HS-5 (cell line): ENCODE results near the gene EFNB2.

ENCODE experiments used
- DNase-seq: peaks from one replicate; pipeline ENCODE4 v3.0.0-alpha.2; 2012; ENCODE audit warnings: low read depth

Gene EFNB2

GRCh38 chr13:106525865-106526264, 9.6 kb downstream of the EFNB2 start:
- DNase-seq: no peak

GRCh38 chr13:106524108-106524507, 11.4 kb downstream of the EFNB2 start:
- no peak for DNase-seq

DNA sequence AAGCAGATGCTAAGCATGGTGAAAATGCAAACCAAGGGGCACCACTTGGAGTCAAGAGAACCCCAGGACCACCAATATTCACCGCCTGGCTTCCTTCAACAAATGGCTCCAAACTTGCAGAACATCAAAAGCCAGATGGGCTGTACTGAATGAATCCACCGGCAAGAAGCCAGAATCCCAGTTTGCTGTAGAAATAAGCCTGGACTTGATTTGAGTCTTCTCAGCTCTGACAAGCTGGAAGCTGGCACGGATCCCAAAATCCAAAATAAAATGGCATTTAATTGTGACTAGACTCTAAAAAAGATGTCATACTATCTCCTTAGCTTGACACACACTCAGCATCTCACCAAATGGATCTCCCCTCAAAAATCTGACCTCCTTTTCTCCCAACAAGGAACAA, 11.9 kb downstream of the EFNB2 start:
- DNase-seq: no peak

GRCh38 chr13:106522898-106523525, 12.4 kb downstream of the EFNB2 start:
- DNase-seq: no peak

GRCh38 chr13:106522112-106522705, 13.3 kb downstream of the EFNB2 start:
- DNase-seq: no peak

GRCh38 chr13:106521095-106521799, 14.2 kb downstream of the EFNB2 start:
- no peak for DNase-seq

- no peak for DNase-seq
Measured at GRCh38 chr13:106520251-106521054, 15.0 kb downstream of the EFNB2 start.

DNA sequence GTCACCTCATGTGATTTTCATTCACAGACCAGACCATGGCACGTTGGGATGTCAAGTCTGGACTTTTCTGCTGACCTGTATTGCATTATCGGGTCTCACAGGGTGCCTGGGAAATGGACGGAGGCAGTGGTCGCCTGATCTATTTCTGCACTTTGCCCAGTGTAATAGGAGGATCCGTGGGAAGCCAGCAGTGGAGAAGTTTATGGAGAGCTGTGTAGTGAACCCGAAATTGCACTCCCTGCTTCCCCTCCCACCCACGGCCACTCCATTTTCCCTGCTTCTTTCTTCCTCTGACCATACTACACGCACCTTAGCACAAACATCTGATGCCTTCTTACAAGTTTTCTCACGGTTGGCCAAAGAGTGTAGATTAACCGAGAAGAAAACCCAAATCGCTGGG, 16.9 kb downstream of the EFNB2 start:
- DNase-seq: no peak

DNA sequence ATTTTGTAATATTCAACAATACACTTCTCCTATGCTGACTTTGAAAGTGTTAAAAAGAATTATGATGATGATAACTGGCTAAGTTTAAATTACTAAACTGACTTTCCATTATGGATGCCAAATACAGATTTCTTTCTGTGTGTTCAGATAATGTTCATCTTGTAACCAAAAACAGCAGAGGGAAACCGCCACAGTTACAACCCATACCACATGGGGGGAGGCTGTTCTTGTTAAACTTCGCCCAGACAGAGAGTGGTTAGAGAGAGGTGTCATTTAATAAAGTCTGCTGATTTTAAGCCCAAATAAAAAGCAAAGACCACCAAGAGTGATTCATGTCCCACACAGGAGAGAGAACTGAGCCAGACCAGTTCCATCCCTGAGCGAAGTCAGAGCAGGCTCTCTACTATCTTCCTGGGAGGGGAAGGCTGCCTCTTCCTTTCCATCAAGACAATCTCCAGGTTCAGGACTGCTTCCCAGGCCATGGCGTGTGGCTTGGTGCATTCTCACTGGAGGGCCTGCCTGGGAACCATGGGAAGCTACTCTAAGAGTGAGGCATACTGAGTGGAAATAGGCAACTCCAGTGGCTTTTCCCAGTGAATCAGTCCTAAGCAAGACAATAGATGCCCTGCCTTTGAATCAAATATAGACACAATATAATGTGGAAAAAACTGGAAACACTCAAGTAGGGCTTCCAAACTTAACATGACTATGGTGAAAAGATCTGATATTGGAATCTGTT, 18.2 kb downstream of the EFNB2 start:
- DNase-seq: no peak

DNA sequence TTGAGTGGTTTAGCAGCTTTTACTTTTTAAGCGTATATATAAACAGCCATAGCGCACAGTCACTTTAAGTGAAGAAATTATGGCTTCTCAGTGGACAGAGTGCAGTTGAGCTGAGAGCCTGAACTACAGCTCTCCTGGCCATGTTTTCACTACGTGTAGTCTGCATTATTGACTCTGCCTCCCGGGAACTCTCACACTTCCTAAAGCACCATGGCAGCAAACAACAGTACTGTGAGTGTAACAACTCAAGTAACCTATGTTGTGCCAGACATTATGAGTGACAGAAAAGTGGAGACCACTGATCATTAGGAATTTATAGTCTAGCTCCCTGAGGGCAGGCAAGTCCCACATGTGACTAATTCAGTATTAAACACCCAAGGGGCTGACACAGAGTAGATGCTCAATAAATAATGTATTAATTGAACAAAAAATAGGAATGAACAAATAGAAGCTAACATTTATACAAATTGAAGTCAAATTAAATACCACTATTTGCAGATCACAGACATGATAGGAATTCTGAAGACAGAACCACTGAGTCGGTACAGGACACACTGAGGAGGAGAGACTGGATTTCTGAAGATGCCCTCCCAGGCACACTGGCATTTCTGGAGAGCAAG, 19.7 kb downstream of the EFNB2 start:
- no peak for DNase-seq

- no peak for DNase-seq
Measured at GRCh38 chr13:106514928-106515634, 20.4 kb downstream of the EFNB2 start.

- DNase-seq: no peak
Measured at GRCh38 chr13:106513025-106513983, 22.2 kb downstream of the EFNB2 start.

DNA sequence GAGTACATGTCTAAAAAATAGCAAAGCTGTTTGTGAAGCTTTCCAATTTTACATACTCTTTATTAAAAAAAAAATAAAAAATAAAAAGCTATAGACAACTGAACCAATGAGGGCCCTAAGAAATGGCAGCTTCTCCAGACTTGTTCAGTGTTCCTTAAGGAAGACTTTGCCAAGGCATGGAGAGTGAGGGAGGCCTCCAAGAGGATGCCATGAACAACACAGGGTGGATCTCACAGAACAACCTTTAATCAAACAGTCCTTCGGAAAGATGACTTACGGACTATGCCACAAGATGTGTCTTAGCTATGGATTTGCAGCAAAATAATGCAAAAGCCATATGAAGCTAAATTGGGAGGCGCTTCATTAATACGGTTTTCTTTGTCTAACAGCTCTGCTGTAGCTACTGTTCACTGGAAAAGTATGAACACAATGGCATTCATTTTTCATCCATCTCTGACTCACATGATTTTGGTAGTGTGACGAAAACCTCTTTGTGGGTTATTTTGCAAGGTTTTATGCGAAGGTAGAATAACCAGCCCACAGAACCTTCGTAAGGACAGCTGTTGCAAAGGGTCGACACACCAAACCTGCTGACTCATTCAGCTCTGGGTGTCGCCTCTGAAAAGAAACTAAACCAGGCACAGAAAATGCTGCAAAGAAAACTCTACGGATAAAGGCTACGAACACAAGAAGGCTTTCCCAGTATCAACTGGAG, 27.7 kb downstream of the EFNB2 start:
- DNase-seq: peak; percentile 63

- DNase-seq: no peak
Measured at GRCh38 chr13:106506286-106506685, 29.2 kb downstream of the EFNB2 start.

DNA sequence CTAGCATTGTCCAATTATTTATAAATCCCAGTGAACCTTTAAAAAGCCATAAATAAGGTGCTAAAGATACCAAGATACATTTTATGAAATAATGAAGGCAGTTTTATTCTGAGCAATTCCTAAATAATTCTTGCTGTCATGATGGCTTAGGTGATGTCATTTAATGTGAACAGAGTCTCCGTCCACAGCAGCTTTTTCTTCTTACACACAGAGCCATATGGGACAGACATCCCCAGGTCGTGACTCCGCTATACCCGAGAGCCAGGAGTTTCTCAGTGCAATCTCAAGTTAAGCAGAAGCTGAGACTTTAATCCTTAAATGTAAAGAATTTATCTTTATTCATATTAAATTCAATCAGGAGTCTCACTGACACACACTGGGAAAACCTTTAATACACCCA, 29.7 kb downstream of the EFNB2 start:
- DNase-seq: no peak

- no peak for DNase-seq
Measured at GRCh38 chr13:106505295-106505694, 30.2 kb downstream of the EFNB2 start.

DNA sequence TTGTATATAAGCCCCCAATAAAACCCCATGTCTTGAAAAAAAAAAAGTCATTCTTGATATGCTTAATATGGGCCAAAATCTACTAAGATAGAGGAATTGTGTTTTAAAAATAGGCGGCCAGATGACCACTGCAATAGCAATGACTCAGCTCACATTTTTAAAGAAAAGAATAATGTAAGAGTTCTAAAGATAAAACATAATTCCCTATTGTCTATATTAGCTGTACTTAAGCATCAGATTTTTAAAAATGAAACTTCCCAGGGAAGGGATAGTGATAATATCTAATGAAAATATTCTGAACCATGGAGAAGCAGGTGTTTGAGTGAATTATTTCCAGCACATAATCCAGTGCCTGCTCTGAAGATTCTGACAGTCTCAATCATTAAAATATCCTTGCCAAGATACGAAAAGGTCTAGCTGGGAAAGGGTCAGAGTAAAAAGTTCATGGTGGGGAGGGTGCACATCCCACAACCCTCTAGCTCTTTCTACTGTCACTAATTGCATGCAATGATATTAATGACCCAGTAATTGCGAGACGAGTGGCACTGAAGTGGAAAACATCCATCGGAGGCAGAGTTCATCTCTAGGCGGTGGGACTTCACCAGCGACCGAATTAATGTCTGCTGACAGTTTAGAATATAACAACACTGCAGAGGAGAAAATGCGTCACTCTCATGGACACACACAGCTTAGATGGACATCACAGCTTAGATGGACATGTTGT, 31.6 kb downstream of the EFNB2 start:
- no peak for DNase-seq

DNA sequence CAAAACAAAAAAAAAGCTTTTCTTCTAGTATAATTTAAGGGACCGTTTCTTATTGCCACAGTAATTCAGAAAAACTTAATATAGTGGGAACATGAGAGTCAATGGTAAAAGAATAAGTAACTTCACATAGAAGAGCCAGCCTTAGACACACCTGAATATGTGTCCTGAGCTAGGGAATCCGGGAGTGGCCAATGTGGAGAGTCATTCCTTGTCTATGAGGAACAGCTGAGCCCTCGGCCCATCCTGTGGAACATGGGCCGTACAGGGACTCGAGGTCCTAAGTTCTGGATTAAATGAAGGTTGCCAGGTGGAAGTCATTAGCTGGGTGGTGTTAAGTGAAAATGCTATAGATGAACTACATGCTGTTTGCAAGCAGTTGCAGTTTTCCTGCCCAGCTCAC, 32.2 kb downstream of the EFNB2 start:
- no peak for DNase-seq
